GM12873 (cell line): ENCODE results near the gene GOLGA8J.

Experiments
- TF ChIP-seq, protein P1 (sequence below): IDR thresholded peaks from 2 replicates; pipeline ENCODE4 v1.5.1; 2012; ENCODE audit warnings: low read depth, mild to moderate bottlenecking, moderate library complexity, low read length, control low read depth; ENCODE audit not compliant: insufficient read depth; ENCODE audit errors: missing control alignments

Gene GOLGA8J

DNA sequence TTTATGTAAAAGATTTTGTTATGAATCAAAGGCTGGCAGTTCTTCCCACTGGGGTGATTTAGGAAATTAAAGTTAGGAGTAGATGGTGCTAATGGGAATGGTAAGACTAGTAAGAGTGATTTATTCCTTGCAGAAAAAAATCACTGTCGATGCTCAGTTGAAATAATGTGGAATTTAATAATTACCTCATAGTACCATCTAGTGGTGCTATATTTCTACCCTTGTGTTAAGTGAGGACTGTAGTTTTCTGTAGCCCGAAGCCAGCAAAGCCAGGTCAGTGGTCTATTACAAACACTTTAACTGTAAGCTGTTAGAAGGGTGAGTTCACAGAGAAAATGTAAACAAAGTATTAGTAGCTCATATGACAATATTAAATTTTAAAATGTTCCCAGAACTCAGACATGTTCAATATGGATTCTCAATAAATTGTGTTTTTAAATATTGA is 39.5 kb upstream of the GOLGA8J start:
- TF ChIP-seq, protein P1, sequence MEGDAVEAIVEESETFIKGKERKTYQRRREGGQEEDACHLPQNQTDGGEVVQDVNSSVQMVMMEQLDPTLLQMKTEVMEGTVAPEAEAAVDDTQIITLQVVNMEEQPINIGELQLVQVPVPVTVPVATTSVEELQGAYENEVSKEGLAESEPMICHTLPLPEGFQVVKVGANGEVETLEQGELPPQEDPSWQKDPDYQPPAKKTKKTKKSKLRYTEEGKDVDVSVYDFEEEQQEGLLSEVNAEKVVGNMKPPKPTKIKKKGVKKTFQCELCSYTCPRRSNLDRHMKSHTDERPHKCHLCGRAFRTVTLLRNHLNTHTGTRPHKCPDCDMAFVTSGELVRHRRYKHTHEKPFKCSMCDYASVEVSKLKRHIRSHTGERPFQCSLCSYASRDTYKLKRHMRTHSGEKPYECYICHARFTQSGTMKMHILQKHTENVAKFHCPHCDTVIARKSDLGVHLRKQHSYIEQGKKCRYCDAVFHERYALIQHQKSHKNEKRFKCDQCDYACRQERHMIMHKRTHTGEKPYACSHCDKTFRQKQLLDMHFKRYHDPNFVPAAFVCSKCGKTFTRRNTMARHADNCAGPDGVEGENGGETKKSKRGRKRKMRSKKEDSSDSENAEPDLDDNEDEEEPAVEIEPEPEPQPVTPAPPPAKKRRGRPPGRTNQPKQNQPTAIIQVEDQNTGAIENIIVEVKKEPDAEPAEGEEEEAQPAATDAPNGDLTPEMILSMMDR: no peak

DNA sequence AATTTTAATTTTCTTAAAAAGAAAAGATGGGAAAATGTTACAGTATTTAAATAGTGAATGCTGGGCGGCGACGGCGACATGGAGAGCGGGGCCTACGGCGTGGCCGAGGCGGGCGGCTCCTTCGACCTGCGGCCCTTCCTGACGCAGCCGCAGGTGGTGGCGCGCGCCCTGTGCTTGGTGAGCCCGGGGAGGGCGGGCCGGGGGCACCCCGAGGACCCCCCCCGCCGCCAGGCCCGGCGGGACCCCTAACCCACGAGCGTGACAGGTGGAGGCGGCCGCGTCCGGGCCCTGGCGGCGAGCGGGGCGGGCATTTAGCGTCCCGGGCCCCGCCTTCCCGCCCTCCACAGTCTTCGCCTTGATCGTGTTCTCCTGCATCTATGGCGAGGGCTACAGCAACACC is 38.4 kb upstream of the GOLGA8J start:
- TF ChIP-seq, protein P1: no peak

DNA sequence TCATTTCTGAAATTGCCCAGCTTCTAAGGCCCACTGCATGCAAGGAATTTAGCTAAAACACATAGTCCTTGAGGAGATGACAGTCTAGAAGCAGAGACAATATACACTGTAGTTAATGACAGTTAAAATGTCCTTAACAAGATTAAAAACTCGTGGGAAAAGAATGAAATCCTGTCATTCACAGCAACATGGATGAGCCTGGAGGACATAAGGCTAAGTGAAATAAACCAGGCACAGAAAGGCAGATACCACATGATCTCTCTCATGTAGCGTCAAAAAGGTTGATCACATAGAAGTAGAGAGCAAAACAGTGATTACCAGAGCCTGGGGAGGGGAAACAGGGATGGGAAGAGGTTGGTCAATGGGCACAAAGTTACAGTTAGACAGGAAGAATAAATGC is 36.3 kb upstream of the GOLGA8J start:
- TF ChIP-seq, protein P1: no peak

DNA sequence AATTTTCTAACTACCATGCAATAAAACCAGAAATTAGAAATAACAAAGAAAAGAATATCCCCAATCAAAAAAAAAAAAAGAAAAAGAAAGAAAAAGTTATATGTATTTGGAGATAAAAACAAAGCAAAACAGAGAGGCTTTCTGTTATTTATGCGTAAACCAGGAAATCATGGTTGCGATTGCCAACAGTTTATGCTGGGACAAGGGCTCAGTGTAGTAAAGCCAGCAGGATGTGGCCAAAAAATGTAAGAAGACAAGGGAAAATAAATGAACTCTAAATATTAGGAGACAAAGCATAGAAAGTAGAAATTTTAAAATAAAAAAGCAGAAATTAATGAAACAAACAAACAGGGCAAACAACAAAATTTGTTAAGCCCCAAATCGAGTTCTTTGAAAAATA is 27.2 kb upstream of the GOLGA8J start:
- TF ChIP-seq, protein P1: no peak

DNA sequence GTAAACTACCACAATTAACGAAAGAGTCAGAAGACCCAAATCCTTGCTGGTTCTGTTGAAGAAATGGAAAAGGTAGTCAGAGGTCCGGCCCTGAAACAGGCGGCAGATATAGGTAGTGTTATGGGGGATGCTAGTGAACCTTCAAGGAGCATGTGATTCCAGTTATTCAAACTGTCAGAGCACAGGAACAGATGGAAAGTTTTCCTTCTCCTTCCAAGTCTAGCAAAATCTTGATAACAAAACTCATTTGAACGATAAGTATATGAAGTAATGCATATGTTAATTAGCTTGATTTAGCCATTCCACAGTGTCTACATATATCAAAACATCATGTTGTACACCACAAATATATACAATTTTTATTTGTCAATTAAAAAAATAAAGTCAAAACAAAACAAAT is 26.6 kb upstream of the GOLGA8J start:
- TF ChIP-seq, protein P1: no peak

DNA sequence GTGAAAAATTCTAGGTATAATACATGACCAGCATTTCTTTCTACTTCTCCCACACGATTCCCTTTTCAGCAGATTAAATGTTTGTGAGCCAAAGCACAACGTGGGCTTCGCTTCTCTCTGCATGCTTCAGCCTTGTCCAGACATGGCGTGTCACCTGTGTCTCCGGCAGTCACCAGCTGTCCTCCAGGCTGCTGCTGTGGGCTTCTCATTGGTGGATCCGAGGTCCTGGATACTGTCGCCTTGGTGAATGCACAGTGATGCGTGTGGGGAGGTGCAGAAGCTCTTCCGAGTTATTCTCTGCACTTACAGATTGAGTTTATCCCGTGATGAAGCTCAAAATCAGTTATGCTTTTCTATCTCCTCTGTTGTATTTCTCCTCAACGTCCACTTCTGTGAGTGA is 23.0 kb upstream of the GOLGA8J start:
- TF ChIP-seq, protein P1: no peak

DNA sequence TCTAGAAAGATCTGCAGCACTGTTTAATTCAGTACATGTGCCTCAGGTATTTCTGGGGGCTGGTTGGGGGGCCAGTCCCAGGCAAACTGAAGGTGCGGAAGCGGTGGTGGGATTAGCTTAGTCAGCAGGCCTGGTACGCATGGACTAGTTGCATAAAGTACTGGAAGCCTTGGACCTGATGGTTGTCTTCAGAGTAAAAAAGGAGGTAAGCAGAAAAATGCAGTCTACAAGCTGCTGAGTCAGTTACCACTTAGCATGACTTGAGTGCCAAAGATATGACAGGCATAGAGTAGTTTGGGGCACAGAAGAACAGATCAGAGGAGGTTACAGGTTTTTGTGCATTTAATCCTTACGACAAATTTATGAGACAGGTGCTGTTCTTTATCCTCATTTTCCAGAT is 19.9 kb upstream of the GOLGA8J start:
- TF ChIP-seq, protein P1: no peak

DNA sequence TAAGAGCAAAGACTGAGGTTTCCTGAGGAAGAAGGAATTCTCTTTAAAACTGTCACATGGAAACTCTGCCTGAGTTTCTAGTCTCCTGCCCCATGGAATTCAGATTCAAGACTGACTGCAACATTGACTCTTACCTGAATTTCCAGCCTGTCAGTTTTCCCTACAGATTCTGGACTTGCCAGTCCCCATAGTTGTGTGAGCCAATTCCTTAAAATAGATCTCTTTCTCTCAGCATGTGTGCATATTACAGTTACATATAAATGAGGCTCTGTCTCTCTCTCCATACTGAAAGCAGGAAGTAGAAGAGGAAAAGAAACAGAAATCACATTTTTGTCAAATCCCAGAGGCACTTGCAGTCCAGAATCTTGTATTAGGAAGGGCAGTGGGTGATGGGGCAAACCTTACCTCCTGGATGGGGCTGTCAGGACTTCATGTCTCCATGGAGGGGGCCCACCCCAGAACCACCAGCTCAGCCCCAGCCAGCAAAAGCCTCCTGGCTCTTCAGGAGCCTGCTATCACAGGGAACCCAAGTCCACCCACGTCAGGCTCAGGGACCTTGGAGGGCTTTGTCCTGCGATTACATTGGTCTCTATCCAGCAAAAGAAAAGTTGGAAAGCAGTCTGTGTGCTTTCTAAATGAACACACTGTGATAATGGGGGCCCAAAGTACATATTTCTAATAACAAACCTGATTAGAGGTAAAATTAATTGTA is 18.8 kb upstream of the GOLGA8J start:
- TF ChIP-seq, protein P1: no peak
